HepG2 (cell line): ENCODE measurements around the gene AP3D1. TPM values are rescaled to one million over a fixed set of nuclear protein-coding genes. Genes with fewer than 3 reads are reported as not detected.

Experiments used
- CBFB ChIP-seq: sonication (generic); formaldehyde crosslinking; IDR thresholded peaks from 2 replicates; pipeline ENCODE4 v1.4.0; 2020; ENCODE audit warnings: missing genetic modification reagents
- CBX2 ChIP-seq, 2 experiments: fragments of 200-600 bp in 1 of 2; sonication (generic); formaldehyde crosslinking in 1 of 2; IDR thresholded peaks; 2 replicates each; pipeline versions ENCODE4 v1.7.0 to v1.8.1; 2018 to 2022; ENCODE audit warnings: low read depth in 2 of 2, low read length in 1 of 2, mild to moderate bottlenecking in 1 of 2, missing genetic modification reagents in 1 of 2
- FIP1L1 ChIP-seq: fragments of 200-400 bp; formaldehyde crosslinking; IDR thresholded peaks from 2 replicates; pipeline ENCODE4 v1.6.1; 2018; ENCODE audit warnings: low read depth, mild to moderate bottlenecking, low read length, moderate library complexity, borderline replicate concordance; ENCODE audit not compliant: insufficient read depth
- FLYWCH1 ChIP-seq: sonication (generic); formaldehyde crosslinking; IDR thresholded peaks from 2 replicates; pipeline ENCODE4 v1.8.1; 2023; ENCODE audit warnings: mild to moderate bottlenecking, missing genetic modification reagents
- GABPB1 ChIP-seq: IDR thresholded peaks from 2 replicates; pipeline ENCODE4 v1.6.1; 2016; ENCODE audit warnings: mild to moderate bottlenecking, missing genetic modification reagents, moderate library complexity, missing compliant biosample characterization
- HIVEP1 ChIP-seq: sonication (generic); formaldehyde crosslinking; IDR thresholded peaks from 2 replicates; pipeline ENCODE4 v1.4.0; 2020; ENCODE audit warnings: mild to moderate bottlenecking, missing genetic modification reagents
- HNRNPUL1 ChIP-seq: fragments of 200-400 bp; formaldehyde crosslinking; IDR thresholded peaks from 2 replicates; pipeline ENCODE4 v1.6.1; 2017; ENCODE audit warnings: low read depth, mild to moderate bottlenecking, low read length, moderate library complexity
- HOXA3 ChIP-seq: sonication (generic); formaldehyde crosslinking; IDR thresholded peaks from 2 replicates; pipeline ENCODE4 v1.5.0; 2020; ENCODE audit warnings: missing genetic modification reagents
- HOXD1 ChIP-seq: sonication (generic); formaldehyde crosslinking; IDR thresholded peaks from 2 replicates; pipeline ENCODE4 v1.5.0; 2020; ENCODE audit warnings: missing genetic modification reagents
- KLF12 ChIP-seq: sonication (generic); formaldehyde crosslinking; IDR thresholded peaks from 2 replicates; pipeline ENCODE4 v1.4.0; 2020; ENCODE audit warnings: missing genetic modification reagents, borderline replicate concordance
- MAF1 ChIP-seq: sonication (generic); formaldehyde crosslinking; IDR thresholded peaks from 2 replicates; pipeline ENCODE4 v1.5.0; 2020; ENCODE audit warnings: missing genetic modification reagents, borderline replicate concordance
- MAFK ChIP-seq, 2 experiments: IDR thresholded peaks in 1 of 2; conservative IDR thresholded peaks in 1 of 2; 2 replicates each; pipeline ENCODE4 v1.6.1; 2011; ENCODE audit warnings: improper control_type of control experiment in 2 of 2, low read length in 2 of 2
- NFRKB ChIP-seq: fragments of 450-650 bp; IDR thresholded peaks from 2 replicates; pipeline ENCODE4 v1.6.1; 2017
- NPAS2 ChIP-seq: sonication (generic); formaldehyde crosslinking; IDR thresholded peaks from 2 replicates; pipeline ENCODE4 v1.8.0; 2022; ENCODE audit warnings: mild to moderate bottlenecking, missing genetic modification reagents, borderline replicate concordance
- PAX8 ChIP-seq: sonication (generic); formaldehyde crosslinking; IDR thresholded peaks from 2 replicates; pipeline ENCODE4 v1.8.0; 2022; ENCODE audit warnings: mild to moderate bottlenecking, missing genetic modification reagents, borderline replicate concordance
- SNAPC5 ChIP-seq: sonication (generic); formaldehyde crosslinking; IDR thresholded peaks from 2 replicates; pipeline ENCODE4 v1.8.1; 2023; ENCODE audit warnings: mild to moderate bottlenecking, missing genetic modification reagents, borderline replicate concordance
- TBX3 ChIP-seq: fragments of 450-650 bp; IDR thresholded peaks from 2 replicates; pipeline ENCODE4 v1.6.1; 2017; ENCODE audit warnings: antibody characterized with exemption, mild to moderate bottlenecking, inconsistent platforms, borderline replicate concordance
- ZFP36 ChIP-seq: fragments of 150-350 bp; IDR thresholded peaks from 2 replicates; pipeline ENCODE4 v1.6.1; 2018; ENCODE audit warnings: borderline replicate concordance, low read length, low read depth; ENCODE audit not compliant: partially characterized antibody
- ZNF382 ChIP-seq: sonication (generic); formaldehyde crosslinking; IDR thresholded peaks from 2 replicates; pipeline ENCODE4 v1.5.0; 2020; ENCODE audit warnings: missing genetic modification reagents, mild to moderate bottlenecking, borderline replicate concordance
- ZNF670 ChIP-seq: sonication (generic); formaldehyde crosslinking; IDR thresholded peaks from 2 replicates; pipeline ENCODE4 v1.8.0; 2022; ENCODE audit warnings: mild to moderate bottlenecking, missing genetic modification reagents, borderline replicate concordance
- ZNF781 ChIP-seq: sonication (generic); formaldehyde crosslinking; IDR thresholded peaks from 2 replicates; pipeline ENCODE4 v1.5.1; 2020; ENCODE audit warnings: borderline replicate concordance, mild to moderate bottlenecking, missing genetic modification reagents; ENCODE audit errors: not compliant biosample characterization
- polyA plus RNA-seq, 8 experiments: library from polyadenylated mRNA; depleted of rRNA in 3 of 8; stranded (reverse) in 7 of 8; unstranded in 1 of 8; fragments of >200 nt; fragmentation: Illumina TruSeq in 4 of 8; extraction: Trizol in 4 of 8; gene quantifications; 2 replicates each; pipeline versions ENCODE4 v1.2.1 to v1.2.3, GENCODE V29; 2011 to 2016; ENCODE audit warnings: low read depth in 4 of 8, missing spikeins in 1 of 8, mixed read lengths in 1 of 8; ENCODE audit not compliant: insufficient read depth in 1 of 8
- total RNA-seq, 5 experiments: library from RNA; depleted of rRNA; stranded (reverse); fragments of >200 nt; fragmentation: Illumina TruSeq; extraction: Trizol; gene quantifications; 2 replicates each; pipeline ENCODE4 v1.2.3, GENCODE V29; 2016; ENCODE audit warnings: low read depth in 1 of 5
- TF ChIP-seq, protein P1 (sequence below): sonication (generic); formaldehyde crosslinking; IDR thresholded peaks from 2 replicates; pipeline ENCODE4 v1.4.0; 2020; ENCODE audit warnings: low read depth, mild to moderate bottlenecking, missing genetic modification reagents
- TF ChIP-seq, protein P2 (sequence below): sonication (generic); formaldehyde crosslinking; IDR thresholded peaks from 2 replicates; pipeline ENCODE4 v1.5.1; 2020; ENCODE audit warnings: missing genetic modification reagents, mild to moderate bottlenecking, borderline replicate concordance

AP3D1 gene
- total and polyA plus RNA-seq, 2 of the 13 experiments (the other 11 are each of a cell fraction or from before 2014, with no cell fraction given): 68.0 to 82.6 TPM

DNA sequence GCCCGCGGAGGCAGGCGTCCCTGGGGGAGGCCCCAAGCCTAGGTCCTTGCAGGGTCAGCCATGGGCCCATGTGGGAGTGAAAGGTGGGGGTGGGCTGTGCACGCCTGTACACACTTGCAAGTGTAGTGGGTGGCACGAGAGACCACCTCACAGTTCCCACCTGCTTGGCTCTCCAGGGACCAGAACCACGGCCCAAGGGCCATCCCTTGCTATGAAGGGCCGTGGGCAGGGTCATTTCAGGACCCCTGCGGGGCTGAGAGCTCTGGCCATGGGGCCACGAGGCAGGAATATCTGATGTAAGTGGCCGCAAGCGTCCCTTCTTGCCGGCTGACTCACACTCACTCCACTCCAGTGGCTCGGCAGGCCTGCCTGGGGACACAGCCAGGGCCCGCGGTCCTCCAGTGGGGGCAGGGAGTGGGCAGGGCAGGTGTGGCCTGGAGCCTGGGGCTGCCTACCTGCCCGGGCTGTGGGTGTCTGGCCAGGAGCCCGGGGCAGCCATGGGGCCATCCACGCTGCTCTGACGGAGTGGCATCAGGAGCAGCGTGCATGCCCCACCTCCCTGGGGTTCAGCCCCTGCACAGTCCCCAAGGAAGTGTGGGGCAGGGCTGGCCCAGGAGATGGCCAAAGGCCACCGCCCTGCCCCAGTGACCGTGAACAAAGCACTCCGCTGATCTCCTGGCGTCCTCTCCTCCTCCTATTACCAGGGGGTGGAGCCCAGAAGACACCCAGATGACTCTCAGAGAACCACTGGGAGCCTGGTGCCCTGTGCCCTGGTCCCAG, 91.8 kb downstream of the AP3D1 start (continued):
- TF ChIP-seq, protein P1, sequence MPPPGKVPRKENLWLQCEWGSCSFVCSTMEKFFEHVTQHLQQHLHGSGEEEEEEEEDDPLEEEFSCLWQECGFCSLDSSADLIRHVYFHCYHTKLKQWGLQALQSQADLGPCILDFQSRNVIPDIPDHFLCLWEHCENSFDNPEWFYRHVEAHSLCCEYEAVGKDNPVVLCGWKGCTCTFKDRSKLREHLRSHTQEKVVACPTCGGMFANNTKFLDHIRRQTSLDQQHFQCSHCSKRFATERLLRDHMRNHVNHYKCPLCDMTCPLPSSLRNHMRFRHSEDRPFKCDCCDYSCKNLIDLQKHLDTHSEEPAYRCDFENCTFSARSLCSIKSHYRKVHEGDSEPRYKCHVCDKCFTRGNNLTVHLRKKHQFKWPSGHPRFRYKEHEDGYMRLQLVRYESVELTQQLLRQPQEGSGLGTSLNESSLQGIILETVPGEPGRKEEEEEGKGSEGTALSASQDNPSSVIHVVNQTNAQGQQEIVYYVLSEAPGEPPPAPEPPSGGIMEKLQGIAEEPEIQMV (CRISPR knock-in tag): peak; percentile 68; the same call in 1 of the 2 replicates
- TF ChIP-seq PAX8 (CRISPR knock-in tag) (0 out of 2 replicates have a peak, but pooled peaks have one; percentile 43), GABPB1 (CRISPR knock-in tag) (peak; percentile 83), HIVEP1 (peak; percentile 63; the same call in 1 of the 2 replicates), CBX2 (IDR thresholded peaks at IDR 0.05; ENCODE audit: low read depth, low read length) (no peak), CBX2 (CRISPR knock-in tag; IDR thresholded peaks at IDR 0.05; ENCODE audit: low read depth) (no peak), SNAPC5 (no peak), ZFP36 (no peak), FIP1L1 (no peak), TBX3 (no peak), KLF12 (CRISPR knock-in tag) (peak; percentile 19; the same call in 1 of the 2 replicates), MAF1 (0 out of 2 replicates have a peak, but pooled peaks have one; percentile 31), HNRNPUL1 (no peak), MAFK (conservative IDR thresholded peaks at IDR 0.05 in 1 of 2, IDR thresholded peaks at IDR 0.05 in 1 of 2; ENCODE audit: low read length in 2 of 2) (no peak), NPAS2 (CRISPR knock-in tag) (no peak), HOXA3 (CRISPR knock-in tag) (peak; percentile 62; the same call in 1 of the 2 replicates), CBFB (CRISPR knock-in tag) (0 out of 2 replicates have a peak, but pooled peaks have one; percentile 38), FLYWCH1 (CRISPR knock-in tag) (no peak), NFRKB (no peak), ZNF781 (CRISPR knock-in tag) (peak; percentile 69), ZNF382 (CRISPR knock-in tag) (no peak), HOXD1 (CRISPR knock-in tag) (peak; percentile 42; the same call in 1 of the 2 replicates), ZNF670 (CRISPR knock-in tag) (no peak)
- TF ChIP-seq, protein P2, sequence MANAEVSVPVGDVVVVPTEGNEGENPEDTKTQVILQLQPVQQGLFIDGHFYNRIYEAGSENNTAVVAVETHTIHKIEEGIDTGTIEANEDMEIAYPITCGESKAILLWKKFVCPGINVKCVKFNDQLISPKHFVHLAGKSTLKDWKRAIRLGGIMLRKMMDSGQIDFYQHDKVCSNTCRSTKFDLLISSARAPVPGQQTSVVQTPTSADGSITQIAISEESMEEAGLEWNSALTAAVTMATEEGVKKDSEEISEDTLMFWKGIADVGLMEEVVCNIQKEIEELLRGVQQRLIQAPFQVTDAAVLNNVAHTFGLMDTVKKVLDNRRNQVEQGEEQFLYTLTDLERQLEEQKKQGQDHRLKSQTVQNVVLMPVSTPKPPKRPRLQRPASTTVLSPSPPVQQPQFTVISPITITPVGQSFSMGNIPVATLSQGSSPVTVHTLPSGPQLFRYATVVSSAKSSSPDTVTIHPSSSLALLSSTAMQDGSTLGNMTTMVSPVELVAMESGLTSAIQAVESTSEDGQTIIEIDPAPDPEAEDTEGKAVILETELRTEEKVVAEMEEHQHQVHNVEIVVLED (CRISPR knock-in tag): peak; percentile 38; the same call in 1 of the 2 replicates
